NCI-H2196 (cell line): ENCODE results near the gene SHISA9.

ENCODE experiments used
- DNase-seq: peaks from one replicate; lab custom pipeline; 2025; ENCODE audit not compliant: unreplicated experiment; lab: John Stamatoyannopoulos, UW

Gene SHISA9

DNA sequence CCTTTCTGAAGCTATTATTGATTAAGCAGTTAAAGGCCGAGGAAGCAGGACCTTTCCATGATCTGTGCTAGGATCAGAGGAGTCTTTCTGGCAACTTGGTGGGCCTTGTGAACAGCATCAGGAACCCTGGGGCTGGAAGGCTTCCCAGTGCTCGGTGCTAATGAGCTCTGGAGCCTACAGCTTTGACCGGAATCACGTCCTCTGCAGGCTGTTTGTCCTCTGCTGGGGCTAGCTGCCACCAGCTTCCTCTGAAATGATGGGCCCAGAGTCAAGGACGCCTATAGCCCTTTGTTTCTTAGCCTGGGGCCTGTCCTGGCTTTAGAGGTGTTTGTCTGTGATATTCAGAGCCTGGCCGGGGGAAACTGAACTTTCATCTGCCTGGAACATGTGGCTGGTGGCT lies 111.6 kb downstream of the SHISA9 start:
- no peak for DNase-seq

DNA sequence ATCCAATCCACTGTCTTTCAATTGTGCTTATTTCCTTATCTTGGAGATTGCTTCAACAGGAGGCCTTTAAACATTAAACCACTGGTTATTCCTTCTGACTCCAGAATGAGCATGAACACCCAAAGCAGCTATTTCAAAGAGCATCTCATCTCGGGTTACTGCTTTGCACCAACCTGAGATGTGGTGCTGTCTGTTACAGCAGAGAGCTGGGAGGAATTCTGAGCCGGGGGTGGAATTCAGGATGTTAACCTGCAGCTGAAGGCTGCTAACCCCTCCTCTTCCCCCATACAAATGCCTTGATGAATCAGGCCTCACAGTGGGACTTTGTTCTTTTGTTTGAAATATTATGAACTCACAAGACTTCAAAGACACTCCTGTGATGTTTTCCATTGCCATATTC lies 113.1 kb downstream of the SHISA9 start:
- no peak for DNase-seq

DNA sequence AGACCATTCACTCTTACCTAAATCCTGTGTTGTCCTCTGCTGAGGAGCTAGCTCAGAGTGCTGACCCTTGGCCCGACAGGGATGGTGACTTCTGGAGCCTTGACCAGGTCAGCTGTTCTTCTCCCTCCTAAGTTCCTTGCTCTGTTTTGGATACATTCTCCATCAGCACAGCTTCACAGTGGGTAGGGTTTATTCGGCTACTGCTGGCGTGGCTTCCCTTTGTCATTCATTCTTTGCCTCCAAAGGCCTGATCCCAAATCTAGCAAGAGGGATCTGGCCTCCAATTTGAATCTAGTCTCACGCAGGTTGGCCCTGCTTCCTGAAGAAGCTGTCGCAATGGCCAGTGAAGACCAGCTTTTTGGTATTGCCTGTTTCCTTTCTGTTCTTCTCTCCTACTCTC lies 116.6 kb downstream of the SHISA9 start:
- no peak for DNase-seq

DNA sequence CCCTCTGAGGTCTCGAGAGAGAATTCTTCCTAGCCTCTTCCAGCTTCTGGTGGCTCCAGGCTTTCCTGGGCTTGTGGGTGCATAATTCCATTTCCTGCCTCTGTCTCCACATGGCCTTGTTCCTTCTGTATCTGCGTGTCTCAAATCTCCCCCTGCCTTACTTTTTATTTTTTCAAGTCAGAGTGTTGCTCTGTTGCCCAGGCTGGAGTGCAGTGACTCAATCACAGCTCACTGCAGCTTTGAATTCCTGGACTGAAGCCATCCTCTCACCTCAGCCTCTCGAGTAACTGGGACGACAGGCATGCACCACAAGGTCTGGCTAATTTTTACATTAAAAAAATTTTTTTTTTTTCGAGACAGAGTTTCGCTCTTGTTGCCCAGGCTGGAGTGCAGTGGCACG lies 120.6 kb downstream of the SHISA9 start:
- DNase-seq: no peak

DNA sequence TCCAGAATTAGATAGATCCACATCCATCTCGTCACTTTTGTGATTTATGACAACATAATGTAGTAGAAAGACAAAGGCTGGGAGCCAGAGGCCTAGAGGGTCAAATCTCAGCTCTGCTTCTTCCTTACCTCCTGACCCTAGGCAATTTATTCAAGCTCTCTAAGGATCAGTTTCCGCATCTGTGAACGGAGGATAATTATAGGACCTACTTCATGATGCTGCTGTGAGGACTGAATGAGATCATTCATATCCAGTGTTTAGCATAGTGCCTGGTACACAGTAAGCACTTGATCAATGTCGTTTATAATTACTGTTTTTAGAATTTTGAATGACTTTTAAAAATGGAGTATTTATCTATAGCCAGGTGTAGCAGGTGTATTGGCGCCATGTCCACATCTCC lies 128.4 kb downstream of the SHISA9 start:
- DNase-seq: no peak

DNA sequence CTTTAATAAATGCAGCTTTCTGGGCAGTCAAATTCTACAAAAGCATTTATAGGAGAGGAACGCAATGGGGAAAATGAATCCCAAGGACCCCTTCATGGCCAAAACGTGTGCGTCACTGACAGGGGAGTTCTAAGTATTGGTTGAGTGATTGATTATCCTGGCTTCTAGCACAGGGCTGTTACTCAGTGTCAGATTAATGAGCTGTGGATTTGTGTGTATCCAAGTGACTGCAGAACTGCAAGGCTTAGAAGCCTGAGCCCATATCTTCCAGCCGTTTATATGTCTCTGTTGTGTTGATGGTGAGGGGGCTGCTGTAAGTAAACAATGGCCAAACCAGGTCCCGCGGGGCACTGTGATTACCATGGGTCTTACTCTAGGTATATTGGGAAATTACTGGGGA lies 129.4 kb downstream of the SHISA9 start:
- no peak for DNase-seq

DNA sequence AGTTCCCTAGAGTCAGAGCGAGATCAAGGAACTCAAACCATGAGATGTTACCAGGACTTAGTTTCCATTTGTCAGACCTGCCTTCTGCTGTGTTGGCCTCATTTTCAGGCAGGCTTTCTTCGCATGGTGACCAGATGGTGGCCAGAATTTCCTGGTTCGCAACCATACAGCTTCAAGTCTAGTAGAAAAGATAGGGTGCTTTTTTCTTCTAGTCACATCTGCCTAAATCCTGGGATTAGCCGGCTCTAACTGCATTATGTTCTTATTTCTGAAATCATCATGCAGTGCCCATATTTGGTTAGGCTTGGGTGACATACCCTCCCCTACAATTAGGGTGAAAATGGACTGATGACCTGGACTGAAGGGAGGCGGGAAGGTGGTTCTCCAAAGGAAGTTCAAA lies 131.5 kb downstream of the SHISA9 start:
- DNase-seq: no peak

DNA sequence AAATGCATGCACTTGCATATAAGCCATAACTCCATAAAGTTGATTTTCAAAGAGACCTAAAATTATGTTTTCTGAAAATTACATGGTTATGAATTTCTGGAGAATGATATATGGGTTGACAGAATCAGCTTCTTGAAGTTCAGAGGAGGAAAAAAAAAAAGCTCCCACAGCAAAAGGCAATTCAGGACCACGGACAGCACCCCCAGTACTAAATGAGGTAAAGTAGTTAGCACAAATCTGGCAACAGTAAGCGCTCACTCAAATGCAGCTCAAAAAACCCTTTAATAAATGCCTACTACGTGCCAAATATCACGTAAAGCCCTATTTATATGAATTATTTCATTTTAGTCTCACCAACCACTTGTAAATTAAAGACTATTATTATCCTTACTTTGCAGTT lies 135.2 kb downstream of the SHISA9 start:
- DNase-seq: no peak

DNA sequence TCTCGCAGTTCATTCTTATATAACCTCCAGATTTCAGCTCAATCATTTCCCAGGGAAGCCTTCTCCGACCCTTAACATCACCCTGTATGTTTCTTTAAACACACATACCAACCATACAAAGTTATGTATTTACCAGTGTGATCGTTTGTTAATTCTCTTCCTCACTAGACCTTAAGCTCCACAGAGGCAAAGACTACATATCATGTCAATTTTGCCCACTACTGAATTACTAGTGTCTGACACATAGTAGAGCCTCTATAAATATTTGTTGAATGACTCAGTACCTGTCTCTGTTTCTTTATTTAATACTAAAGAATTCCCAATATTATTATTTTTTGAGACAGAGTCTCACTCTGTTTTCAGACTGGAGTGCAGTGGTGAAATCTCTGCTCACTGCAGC lies 137.2 kb downstream of the SHISA9 start:
- no peak for DNase-seq

DNA sequence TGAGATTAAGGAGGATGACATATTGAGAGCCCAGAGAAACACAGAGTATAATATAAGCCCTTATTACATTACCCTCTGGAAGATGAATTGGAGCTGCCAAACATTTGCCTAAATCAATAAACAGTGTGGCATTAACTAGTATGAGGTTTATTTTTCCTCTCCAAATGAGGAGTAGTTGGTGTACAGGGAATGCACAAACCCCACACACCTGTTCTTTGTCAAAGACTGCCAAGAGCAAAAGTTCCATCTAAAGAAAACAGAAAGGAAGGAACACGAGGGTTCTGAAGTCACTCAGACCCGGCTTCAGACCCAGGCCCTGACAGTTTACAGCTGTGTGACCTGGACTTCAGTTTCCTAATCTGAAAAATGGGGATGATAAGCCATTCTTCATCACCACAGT lies 138.1 kb downstream of the SHISA9 start:
- DNase-seq: no peak

DNA sequence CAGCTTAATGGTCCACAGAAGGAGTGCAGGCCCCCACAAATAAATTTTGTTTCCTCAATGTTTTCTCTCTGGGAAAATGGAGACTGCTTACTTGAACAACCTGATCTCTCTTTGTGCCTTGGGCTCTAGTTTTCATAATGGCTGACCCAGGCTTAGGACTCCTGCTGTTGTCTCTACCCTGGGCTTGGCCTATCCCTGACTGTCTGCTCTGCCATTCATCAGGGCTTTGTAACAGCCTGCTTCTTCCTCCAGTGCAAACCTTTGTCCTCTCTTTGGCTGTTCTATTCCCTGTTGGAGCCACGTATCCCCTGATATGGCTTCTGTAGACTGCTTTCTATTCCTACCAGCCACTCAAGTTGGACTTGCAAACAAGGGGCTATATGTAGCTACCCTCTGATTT lies 139.8 kb downstream of the SHISA9 start:
- DNase-seq: no peak

DNA sequence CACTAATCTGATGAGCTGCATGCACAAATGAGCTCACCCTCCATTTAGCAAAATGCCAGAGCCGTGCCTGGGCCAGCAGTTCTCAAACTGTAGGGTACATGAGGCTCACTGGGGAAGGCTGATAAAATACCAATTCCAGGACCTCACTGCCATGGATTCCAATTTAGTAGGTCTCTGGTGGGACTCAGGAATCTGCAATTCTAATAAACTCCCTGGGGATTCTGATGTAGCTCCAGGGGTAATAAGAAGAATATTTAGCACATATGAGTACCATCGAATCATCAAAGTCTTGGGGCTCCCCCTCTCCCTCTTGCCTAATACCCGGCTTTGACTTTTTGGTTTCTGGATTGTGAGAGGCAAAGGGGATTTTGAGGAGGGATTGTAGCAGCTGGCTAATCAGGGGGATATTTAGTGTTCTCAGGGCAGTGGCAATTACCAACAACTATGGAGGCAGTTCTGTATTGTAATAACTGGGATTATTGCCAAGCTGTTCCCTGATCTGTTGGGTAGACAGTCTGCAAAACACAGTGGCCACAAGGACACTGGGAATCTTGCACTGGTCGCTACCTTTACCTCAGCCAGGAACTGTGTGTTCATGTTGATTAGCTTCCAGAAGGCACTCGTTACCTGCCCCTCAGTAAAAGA lies 140.4 kb downstream of the SHISA9 start:
- DNase-seq: no peak

DNA sequence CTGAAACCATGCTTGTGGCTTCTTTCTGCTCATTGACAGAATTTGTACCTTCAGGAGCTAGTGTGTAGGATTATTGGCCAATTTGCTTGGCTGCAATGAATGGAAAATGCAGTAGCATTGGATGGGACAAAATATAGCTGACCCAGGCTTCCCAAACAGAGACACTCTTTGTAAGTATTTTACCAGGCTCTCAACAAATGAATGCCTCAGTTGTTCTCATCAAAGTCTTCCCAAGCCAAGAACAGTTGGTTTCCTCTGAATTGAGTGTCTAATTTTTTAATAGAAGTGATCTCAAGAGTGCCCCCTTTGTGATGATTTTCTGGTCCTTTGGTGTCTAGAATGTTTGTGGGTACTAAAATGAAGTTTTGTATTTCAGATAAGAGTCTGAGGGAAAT lies 140.9 kb downstream of the SHISA9 start:
- no peak for DNase-seq

DNA sequence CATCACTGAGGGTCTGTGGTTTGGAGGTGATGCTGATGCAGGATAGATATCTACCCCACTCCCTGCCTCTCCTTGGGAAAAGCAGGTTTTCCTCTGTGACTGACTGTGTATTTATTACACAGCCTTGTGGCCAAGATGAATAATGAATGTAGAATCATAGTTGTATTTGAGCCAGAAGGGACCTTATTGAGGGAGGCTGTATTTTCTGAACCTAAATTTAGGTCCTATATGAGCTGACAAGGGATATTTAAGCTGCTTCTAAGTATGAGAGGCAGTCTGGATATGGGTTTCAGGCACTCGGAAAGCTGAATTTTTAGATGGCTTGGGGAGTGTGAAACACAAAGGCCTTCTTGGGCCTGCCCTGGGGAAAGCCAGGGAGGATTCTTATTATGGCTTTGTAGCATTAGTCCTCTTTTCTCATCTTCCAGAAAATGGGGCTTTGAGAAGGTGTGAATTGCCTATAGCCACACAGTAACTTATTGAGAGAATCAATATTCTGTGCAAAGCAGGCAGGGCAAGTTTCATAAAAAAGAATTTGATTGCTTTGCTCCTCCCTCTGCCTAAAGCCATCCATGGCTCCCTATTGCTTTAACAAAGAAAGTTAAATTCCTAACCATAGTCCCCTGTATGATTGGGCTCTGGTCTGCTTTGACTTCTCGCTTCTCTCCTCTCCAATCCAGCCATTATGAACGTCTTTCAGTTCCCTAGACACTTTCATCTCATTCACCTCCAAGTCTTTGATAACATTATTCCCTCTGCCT lies 144.8 kb downstream of the SHISA9 start:
- no peak for DNase-seq

DNA sequence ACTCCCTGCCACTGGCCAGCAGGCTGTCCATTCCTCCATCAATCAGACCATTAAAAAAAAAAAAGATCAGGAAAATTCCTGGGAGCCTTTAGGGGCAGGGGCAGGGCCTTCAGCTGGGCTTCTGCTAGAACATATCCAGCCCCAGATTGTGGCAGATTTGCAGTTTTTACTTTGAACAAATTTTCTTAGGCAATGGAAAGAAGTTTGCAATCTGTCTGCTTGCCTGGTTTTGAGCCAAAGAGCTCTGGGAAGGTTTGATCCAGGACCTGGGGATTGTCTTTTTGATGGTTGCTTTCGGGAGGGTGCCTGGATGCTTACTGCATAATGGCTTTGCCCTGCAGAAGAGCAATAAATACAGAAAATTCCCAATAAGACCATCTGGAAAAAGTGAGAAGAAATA lies 145.9 kb downstream of the SHISA9 start:
- no peak for DNase-seq

DNA sequence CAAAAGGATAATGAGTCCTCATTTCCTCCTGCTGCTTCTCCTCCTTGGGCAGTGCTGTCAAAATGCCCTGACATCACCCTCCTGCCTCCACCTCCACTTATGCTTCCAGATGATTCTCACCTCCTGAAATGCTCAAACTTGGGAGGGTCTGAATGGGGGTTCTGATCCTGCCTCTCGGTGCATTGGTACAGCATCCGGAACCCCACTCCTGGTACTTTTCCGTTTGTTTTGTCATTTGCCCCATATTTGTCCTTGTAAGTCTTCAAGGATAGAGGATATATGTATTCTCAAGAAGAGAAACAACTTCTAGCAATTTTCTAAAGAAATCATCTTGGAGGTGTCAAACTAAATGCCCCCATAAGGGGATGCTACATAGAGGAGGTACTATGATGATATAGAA lies 148.3 kb downstream of the SHISA9 start:
- no peak for DNase-seq

DNA sequence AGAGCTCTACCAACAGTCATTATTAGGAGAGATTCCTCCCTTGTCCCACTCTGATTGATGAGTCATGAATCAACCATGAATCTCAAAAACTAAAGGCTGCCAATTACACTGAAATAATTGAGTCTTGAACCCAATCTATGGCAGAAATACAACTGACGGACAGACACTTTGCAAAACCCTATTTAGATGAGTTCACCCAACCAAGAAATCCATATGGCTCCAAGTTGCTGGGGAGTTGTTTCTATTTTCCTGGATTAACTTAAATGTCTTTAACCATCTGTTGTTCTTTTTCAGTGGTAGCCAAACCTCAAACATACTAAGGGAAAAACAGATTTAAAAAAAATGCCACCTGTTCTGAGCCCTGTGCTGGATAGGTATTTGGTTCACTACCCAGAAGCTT lies 151.0 kb downstream of the SHISA9 start:
- DNase-seq: no peak

DNA sequence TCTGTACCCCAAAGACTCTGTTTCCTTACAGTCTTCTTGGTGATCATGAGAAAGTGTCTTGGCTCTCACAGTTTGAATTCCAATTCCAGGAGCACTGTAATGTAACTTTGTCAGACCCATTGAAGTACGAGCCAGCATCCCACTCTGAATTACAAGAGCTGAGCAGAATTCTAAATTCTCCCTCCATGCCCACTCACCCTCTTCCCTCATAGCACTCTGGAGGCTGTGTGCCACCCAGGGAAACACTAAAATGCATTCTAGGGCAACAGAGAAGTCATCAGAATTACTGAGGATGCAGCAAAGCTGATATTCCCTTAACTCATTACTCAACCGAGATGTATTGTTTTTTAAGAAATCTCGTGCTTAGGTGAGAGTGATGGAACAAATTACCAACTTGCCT lies 154.1 kb downstream of the SHISA9 start:
- DNase-seq: no peak

DNA sequence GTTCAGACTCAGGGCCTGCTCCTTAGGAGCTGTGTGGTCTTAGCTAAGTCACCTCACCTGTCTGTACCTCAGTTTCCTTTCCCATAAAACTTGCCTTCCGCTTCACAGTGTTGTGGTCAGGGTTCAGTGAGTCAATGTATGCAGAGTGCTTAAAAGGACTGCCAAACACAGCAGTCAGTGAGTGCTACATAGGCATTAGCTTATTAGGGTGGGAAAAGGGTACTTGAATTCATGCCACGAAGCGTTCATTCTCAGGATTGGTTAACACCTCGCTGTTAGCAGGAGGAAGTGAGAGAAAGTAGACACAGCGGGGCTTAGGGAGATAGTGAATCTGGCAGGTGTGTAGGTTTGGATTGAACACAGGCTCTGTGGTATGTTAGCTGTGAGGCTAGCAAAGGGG lies 155.2 kb downstream of the SHISA9 start:
- DNase-seq: no peak

DNA sequence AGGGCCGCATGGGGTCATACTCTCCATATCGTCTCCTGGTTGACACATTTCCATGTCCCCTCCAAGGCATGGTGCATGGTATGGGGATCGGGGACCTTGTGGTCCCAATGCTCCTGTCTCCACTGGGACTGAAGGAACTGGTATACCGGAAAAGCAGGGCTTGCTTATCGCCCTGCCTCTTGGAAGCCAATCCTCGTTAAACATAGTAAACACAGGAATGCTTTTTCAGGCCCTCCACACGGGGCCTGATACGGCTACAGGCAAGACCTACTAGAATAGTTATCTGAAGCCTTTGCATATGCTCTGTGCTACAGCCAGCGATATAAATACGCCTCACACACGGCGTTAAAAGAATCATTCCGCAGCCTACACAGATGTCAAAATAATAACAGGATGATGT lies 159.5 kb downstream of the SHISA9 start:
- DNase-seq: no peak

DNA sequence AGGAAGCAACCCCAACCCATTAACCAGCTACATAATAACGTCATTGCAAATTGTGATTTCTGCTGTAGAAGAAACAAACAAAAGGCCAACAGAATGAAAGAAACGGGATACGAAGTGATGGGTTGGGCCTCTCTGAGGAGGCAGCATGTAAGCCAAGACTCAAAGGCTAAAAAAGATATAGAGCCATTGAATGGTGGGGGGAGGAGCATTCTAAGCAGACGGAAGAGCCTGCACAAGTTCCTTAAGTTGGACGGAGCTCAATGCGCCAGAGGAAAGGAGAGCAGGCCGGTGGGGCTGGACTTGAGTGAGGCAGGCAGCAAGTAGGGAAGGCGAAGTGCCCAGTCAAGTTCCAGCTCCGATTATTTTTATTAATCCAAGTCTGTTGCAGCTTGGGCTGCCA lies 160.3 kb downstream of the SHISA9 start:
- no peak for DNase-seq

DNA sequence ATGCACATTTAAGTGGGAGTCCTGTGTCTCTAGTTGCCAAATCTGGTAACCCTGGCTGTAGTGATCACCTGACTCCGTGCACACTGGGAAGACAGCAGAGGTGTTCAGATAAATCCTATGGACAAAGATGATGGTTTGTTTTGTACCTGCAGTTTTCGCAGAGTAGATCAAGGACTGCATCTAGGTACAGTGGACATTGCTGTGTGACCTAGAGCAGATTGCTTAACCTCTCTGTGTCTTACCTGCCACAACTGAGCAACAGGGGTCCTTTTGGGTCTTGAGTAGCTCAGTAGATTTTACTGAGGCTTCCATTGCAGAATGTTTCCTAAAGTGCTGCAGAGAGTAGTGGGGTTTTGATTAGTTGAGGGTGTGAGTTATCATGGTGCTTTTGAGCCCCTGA lies 160.8 kb downstream of the SHISA9 start:
- DNase-seq: no peak

DNA sequence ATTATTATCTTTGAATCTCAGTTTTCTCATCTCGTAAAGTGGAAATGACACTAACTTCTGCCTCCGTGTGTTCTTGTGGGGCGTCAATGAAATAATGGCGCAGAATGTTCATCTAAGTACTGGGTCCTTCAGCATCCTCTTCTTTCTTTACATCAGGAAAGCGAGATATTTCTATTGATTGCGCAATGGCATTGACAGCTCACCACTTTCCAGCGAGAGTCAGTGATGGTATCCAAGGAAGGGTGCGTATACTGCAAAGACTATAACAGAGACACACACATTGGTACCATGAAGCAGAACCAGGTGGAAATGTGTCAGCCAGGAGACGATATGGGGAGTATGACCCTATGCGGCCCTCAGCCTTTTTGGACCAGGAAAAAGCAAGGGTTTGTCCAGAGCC lies 162.1 kb downstream of the SHISA9 start:
- no peak for DNase-seq
